GM19467 (cell line): ENCODE results near the gene SOCS6.
"Not testable (repeated sequence)": the region's sequence is repeated elsewhere in the genome, so short reads cannot be mapped to it uniquely, and the experiment has no call there.

Experiments used
- ATAC-seq: cut with Tn5 transposase; IDR thresholded peaks from one replicate; pipeline ENCODE4 v1.9.1; 2021; ENCODE audit warnings: mild to moderate bottlenecking, moderate library complexity; ENCODE audit not compliant: unreplicated experiment

Gene SOCS6

GRCh38 chr18:70321616-70322015, 32.8 kb downstream of the SOCS6 start:
- no peak for ATAC-seq

- no peak for ATAC-seq
These were observed 33.5 kb downstream of the SOCS6 start for GRCh38 chr18:70322385-70322784.

- ATAC-seq, result no peak
These were observed 34.1 kb downstream of the SOCS6 start for GRCh38 chr18:70322928-70323327.

- ATAC-seq, result no peak
These were observed 36.1 kb downstream of the SOCS6 start for GRCh38 chr18:70324897-70325296.

- ATAC-seq, result no peak
These were observed 37.4 kb downstream of the SOCS6 start for GRCh38 chr18:70326255-70326654.

- no peak for ATAC-seq
These were observed 39.3 kb downstream of the SOCS6 start for GRCh38 chr18:70328169-70328568.

- ATAC-seq, result no peak
These were observed 40.2 kb downstream of the SOCS6 start for GRCh38 chr18:70329071-70329470.

- no peak for ATAC-seq
These were observed 42.0 kb downstream of the SOCS6 start for GRCh38 chr18:70330887-70331286.

- ATAC-seq, result no peak
These were observed 42.7 kb downstream of the SOCS6 start for GRCh38 chr18:70331456-70332097.

- ATAC-seq, result no peak
These were observed 43.8 kb downstream of the SOCS6 start for GRCh38 chr18:70332694-70333093.

- ATAC-seq, result no peak
These were observed 44.5 kb downstream of the SOCS6 start for GRCh38 chr18:70333316-70333715.

- ATAC-seq, result no peak
These were observed 44.9 kb downstream of the SOCS6 start for GRCh38 chr18:70333757-70334156.

- no peak for ATAC-seq
These were observed 45.4 kb downstream of the SOCS6 start for GRCh38 chr18:70334264-70334663.

GRCh38 chr18:70334728-70335329, 46.0 kb downstream of the SOCS6 start:
- ATAC-seq, result no peak

- no peak for ATAC-seq
These were observed 47.3 kb downstream of the SOCS6 start for GRCh38 chr18:70335892-70336726.

- no peak for ATAC-seq
These were observed 48.5 kb downstream of the SOCS6 start for GRCh38 chr18:70337139-70337972.

- ATAC-seq, result no peak
These were observed 50.0 kb downstream of the SOCS6 start for GRCh38 chr18:70338890-70339289.

- ATAC-seq, result no peak
These were observed 51.1 kb downstream of the SOCS6 start for GRCh38 chr18:70339915-70340314.

- ATAC-seq, result not testable (repeated sequence)
These were observed 59.6 kb downstream of the SOCS6 start for GRCh38 chr18:70348481-70348880.

GRCh38 chr18:70349316-70349715, 60.5 kb downstream of the SOCS6 start:
- no peak for ATAC-seq

GRCh38 chr18:70354080-70354479, 65.2 kb downstream of the SOCS6 start:
- no peak for ATAC-seq
